ENCODE results near the gene ARHGDIA.

ARHGDIA gene

DNA sequence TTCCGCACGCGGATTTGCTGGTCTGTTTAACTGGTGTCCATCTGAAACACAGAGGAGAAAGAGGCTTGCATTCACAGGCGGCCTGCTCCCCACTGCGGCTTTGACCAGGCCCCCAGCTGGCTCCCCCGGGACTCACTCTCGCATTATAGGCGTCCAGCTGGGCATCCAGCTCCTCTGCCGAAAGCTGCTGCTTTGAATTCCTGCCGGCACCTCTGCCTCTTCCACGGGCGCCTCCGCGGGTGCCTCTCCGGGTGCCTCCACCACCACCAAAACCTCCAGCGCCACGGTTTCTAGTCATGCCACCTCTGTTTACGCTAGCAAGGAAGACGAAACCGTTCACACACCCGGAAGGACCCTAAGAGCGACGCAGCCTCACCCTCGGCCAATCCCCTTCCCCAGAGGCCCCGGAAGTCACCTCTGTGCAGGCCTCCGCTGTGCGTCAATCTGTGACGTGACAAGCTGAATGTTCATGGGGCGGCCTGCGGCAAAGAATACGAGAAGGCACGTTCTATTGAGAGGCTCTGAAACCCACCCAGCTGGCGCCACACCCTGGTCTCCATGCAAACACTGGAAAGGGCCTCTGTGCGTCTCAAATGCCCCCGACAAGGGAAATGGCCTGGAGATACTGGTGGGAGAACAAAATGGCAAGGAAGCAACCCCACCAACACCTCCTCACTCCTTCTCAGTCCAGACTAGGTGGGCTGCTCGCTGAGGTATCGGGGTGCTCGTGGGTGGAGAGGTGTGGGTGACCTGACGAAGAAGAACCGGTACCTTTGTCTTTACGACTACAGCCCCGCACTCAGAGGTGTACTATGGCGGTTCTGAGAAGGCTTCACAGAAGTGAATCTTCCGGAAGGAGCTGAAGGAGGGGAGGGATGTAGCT is 17.2 kb upstream of the ARHGDIA start:
- DNase-seq (ENCODE audit: low spot score): no peak

DNA sequence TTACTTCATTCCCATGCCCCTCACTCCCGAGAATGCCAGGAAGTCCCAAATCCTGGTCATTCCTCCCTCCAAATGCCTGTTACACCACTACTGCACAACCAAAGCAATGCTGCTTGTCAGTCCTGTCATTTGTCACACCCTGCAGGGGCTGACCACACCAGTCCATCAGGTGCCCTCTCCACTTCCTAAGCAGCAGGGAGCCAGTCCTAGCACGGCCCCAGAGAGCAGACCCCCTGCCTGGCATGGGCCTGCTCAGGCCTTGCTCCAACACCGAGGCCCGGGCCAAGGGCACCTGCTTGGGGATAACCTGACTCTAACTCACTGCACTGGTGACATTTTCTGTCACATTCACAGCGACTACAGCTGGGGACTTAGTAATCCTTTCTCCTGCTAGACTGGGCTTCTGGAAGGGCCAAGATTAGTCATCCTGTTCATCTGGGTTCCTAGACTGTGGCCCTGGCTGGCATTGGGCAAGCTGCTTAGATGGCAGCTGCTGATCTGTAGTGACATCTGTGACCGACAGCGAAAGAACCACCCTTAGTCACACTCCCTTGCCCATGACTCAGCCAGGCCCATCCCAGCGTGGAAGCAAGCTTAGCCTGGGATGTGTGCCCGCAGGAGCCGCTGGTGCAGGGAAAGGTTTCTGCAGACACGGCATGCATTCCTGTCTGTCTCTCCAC is 14.9 kb upstream of the ARHGDIA start:
- no peak for DNase-seq (ENCODE audit: low spot score)

DNA sequence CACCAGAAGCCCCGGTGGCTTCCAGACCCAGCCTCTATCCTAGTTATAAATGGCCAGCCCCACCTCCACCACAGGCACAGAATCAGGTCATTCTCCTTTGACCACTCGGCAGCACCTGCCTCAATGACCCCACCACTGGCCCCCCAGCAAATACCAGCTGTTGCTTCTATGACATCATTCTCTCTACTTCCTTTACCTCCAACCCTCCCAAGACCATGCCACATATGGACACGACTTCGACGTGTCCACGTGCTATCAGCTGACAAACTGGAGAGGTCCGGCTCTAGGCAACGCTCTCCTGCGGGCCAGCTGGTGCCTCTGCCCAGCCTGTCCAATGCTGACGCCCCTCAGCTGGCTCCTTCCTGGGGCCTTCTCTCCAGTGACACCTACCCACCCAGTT is 14.3 kb upstream of the ARHGDIA start:
- DNase-seq (ENCODE audit: low spot score): no peak

DNA sequence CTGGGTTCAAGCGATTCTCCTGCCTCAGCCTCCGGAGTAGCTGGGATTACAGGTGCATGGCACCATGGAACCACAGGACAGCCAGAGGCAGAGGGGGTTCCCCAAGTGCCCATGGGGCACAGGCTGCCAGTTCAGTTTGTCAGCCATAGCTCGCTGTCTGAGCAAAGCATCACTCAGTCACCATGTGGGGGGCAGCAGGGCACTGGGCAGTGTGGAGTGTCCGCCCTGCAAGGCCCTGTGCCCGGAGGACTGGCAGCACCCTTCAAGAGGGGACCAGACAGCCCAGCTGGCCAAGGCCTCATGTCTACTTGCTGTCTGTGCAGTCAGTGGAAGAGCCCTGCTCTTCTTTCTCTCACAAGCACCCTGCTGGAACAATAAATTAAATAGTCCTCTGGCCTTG is 13.8 kb upstream of the ARHGDIA start:
- DNase-seq (ENCODE audit: low spot score): no peak

DNA sequence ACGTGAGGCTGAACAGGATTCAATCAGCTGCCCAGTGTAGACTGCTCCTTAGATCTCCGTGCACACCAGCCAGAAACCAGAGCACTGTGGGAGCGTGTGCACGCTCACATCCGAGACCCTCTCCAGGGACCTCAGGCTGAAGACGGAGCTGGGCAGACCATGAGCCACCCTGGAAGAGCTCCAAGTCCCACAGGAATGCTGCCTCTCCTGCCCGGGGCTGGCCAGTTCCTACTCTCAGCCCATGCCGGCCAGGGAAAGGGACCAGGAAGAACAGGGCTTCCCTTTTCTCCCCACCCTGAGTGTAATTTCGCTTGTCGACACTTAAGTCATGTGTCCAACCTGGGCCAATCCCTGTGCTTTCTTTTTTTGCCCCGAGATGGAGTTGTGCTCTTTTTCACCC is 13.4 kb upstream of the ARHGDIA start:
- DNase-seq (ENCODE audit: low spot score): no peak

DNA sequence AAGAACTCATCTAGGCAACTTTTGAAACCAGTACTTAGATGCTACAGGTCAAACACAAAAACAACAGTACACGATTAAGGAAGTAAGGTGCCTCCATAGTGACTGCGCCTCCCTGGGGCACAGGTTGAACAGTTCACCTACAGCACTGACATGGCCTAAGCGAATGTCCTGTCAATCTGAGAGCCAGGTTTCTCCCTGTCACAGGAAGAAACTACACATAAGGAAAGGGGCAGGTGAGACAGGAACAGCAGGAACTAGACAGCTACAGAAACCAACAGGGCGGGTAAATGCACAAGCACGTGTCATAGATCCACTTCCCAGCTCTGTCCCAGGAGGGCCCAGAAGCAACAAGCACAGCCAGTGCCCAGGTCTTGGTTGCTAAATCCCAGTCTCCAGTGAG is 8.0 kb upstream of the ARHGDIA start:
- DNase-seq (ENCODE audit: low spot score): no peak

DNA sequence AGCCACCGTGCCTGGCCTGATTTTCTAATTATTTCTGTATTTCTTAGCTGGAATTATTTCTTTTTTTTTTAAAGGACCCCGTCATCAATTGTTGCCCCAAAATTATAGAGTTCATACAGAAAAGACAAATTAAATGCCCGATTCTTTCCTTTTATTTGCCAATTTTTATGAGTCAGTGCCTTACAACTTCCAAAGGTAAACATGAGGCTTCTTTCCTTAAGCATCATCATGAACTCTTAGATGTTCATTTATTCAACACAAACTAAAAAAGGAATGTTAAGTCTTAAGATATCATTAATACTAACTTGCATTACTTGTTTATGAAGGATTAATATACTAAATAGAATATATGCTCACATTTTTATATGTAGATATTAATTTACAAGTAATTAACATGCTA is 7.2 kb upstream of the ARHGDIA start:
- DNase-seq (ENCODE audit: low spot score): no peak

DNA sequence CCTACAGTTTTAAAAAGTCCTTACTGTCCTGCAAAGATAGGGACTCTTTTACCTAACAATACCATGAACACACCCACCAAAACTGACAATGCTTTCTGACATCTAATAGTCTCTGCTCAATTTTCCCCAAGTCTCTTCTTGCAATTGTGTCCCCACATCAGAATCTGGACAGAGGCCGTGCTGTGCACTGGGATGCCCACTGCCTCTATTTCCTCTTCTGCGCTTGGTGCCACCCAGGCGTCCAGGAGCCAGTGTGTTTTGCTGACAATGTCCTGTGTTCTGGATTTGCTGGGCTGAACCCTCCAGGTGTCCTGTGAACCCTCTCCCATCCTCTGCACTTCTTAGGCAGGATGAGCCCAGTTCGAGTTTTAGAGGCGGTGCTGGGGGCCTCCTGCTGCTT is 6.4 kb upstream of the ARHGDIA start:
- no peak for DNase-seq (ENCODE audit: low spot score)

DNA sequence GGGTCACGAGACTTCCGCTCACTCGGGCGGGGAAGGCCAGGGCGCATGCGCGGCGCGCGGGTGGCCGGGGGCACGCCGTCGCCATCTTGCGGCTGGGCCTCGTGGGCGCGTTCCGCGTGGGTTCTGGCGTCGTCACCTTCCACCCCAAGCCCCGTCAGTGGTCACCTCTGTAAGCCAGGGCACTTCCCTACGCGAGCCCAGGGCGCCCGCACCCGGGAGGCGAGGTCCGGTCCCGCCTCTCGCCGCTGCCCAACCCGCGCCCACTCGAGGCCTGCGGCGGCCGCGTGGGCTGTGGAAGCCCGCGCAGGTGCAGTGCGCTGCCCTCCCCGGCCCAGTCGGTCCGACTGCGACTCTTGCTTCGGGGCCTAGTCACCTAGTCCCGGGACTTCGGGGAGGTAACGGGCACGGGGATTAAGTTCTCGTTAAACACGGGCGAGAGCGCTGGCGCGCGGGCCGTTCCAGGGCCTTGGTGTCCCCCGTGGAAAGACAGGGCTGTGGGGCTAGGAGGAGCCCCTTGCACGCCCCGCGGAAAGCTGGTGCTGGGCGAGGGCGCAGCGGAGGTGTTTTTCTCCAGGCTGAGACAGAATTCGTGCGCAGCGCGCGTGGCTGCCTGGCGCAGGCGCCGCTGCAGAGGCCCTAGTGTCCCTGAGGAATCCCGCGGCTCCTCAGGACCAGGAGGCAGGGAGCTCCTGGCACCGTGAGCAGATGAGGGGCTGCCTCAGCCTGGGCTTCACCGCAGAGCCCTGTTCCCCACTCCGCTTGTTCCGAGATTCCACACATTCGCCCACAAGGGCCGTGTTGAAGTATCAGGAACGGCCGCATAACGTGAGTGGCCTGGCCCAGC is 472 bp upstream of the ARHGDIA start:
- DNase-seq (ENCODE audit: low spot score): peak; percentile 90

DNA sequence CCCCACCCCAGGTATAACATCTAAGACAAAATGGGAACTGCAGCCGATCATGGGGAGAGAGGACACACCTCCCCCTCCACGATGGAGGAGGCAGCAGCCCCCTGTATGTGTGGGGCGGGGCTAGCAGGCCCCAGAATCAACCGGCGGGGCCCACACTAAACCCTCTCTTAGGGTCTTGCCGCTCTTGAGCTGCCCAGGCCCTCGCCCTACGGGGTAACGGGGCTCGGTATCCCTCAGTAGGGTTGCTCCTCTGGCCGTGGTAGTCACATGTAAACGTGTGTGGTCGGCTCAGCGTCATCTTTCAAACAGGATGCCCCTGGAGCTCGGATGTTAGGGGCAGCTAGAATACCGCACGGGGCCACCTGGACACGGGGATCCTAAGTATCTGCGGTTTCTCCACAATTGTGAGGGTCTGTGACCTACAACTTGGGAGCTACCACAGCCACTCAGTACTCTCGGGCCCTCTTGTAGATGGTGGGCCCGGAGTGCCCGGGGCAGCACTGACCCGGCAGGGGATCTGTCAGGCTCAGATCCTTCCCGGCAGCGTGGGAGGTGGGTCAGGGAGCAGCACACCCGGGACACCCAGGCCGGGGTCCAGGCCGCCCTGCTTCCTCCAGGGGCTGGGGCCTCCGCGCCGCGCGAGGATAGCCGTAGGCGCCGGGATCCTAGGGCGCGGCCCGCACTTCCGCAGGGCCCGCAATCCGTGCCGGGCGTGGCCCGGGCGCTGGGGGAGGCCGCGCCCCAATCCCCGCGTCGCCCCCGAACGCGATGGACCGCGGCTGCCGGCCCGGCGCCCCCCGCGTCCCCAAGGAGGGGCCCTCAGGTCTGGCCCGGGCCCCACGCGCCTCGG is 781 bp downstream of the ARHGDIA start:
- DNase-seq (ENCODE audit: low spot score): no peak

DNA sequence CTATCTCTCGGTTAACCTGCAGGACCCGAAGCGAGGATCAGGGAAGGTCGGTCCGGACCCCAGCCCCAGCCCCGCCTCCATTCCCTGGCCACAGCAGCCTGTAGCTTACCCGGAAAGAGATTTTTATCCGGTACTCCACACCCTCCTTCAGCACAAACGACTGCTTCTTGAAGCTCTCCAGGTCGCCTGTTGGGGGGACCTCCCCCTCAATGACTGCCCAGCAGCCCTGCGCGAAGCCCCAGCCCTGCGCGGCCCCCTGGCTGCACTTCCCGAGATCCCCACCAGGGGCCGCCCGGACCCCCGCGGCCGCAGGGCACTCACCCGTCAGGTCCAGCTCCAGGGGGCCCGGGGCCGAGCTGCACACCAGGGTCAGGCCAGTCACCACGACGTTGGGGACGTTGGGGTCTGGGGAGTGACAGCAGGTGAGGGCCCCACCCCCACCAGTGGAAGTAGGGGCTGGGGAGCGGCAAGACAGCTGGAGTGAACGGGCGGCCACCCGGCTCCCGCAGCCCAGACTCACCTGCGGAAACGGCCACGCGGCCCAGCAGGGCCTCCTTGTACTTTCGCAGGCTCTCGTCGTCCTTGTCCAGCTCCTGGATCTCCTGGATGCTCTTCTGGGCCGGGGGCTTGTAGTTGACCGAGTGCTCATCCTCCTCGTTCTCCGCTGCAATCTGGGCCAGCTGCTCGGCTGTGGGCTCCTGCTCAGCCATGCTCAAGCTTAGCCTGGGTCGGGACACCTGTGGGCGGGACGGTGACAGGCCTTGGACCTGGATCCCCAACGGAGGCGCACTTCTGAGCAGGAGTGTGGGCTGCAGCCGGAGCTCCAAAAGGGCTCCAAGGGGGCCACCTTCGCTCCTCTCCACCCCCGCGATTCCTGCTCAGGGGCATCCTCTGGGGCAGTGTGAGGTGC is 1.7 kb downstream of the ARHGDIA start:
- no peak for DNase-seq (ENCODE audit: low spot score)

DNA sequence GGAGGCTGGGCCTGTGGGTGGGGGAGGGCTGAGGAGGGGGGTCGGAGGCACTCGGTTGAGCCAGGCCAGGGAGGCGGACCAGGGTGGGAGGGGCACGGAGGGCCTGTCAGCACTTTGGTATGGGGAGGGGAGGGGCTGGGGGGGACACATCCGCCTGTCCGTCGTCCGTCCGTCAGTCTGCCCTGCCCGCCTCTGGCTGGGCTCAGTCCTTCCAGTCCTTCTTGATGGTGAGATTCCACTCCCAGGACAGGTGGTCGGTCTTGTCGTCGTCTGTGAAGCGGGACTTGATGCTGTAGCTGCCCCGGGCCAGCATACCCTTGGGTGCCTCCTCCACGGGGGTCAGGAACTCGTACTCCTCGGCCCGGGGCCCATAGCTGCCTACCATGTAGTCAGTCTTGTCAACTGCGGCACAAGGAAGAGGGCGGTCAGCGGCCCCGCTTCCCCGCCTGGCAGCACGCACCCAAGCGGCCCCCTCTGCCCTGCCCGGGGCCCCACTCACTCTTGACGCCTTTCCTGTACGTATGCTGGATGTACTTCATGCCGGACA is 2.4 kb downstream of the ARHGDIA start:
- DNase-seq (ENCODE audit: low spot score): no peak

DNA sequence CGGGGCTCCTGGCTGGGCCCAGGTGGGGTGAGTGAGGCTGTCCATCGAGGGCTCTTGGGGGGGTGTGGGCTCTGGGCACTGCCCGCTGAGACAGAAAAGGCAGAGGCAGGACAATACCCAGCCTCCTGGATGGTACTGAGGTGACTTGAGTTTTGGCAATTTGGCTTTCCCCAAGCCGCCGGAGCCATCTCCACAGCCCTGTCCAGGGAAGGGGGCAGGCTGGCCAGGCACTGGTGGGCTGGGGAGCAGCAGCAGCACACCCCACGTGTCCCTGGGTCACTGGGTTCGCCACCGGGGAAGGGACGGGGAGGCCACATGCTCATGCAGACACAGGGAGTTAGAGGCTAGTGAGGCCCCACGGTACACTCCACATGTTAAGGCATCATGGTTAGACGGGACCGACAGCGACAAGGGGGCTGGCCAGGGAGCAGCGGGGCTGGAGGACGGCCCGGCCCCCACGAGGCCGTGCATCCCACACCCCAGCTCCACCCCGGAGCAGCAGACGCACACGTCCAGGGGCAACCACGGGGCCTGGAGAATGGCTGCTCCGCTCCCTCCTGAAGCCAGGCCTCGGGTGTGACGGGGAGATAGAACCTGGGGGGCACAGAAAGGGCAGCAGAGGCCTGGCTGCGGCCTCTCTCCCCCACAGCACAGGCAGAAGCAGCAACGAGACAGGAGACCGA is 3.0 kb downstream of the ARHGDIA start:
- DNase-seq (ENCODE audit: low spot score): no peak

DNA sequence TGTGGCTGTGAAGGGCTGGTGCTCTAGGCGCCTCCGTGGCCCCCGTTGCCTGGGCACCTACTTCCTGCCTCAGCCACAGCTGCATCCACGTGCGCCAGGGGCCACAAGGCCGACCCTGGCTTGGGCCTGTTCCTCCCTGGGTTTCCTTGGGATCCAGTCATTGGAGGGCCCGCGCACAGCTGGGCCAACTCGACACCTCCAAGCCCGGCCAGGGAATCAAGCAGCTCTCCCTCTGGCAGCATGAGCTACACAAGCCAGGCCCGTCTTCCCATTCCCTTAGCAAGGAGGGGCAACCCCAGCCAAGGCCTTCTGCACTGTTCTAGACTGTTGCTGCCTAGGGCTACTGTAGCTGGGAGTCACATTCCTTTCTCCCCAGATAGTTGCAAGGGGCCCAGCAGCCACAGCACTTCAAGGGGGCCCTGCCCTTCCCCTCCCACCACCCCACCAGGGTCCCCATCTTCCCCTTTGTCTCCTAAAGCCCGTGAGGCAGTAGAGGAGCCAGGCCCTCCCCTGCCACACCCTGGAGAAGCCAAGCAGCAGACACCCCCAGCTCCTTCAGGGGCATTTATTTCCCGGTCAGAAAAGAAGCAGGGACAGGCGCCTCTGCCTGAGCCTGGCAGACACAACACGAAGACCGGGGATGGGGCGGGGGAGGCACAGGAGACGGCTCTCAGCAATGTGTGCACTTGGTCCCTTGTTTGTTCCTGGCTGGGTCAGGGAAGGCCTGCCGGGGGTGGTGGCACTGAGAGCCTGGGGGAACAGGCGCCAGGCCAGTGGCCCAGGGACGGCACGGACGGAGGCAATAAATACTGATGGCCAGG is 3.8 kb downstream of the ARHGDIA start:
- DNase-seq (ENCODE audit: low spot score): no peak

DNA sequence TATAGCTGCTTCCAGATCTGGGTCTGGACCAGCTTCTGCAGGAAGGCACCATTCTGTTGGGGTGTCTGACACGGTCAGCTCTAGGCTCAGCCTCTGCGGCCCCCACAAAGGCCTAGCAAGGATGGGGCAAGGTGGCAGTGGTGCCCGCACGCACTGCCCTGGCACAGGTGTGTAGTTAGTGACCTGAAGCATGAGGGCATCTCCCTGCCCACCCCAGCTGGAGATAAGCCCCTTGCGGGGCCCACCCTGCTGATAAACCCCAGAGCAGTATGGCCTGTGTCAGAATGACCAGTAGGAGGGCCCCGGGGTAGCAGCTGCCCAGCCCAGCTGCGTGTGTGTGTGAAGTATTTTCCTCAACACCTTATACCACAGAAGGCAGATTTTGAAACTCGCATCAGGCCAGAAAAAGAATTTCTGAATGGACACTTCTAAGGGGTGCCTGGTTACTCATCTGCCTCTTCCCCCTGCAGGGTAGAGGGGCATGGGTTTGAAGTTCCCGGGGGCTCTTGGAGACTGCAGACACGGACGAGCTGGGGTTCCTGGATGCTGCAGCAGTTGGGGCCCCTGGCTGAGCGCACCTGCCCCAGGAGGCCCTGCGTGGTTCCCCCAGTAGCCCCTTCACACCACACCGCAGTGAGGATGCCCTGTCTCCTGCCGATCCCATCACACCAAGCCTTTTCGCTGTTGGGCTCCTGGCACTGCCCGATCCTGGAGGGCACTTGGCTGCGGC is 4.5 kb downstream of the ARHGDIA start:
- no peak for DNase-seq (ENCODE audit: low spot score)

DNA sequence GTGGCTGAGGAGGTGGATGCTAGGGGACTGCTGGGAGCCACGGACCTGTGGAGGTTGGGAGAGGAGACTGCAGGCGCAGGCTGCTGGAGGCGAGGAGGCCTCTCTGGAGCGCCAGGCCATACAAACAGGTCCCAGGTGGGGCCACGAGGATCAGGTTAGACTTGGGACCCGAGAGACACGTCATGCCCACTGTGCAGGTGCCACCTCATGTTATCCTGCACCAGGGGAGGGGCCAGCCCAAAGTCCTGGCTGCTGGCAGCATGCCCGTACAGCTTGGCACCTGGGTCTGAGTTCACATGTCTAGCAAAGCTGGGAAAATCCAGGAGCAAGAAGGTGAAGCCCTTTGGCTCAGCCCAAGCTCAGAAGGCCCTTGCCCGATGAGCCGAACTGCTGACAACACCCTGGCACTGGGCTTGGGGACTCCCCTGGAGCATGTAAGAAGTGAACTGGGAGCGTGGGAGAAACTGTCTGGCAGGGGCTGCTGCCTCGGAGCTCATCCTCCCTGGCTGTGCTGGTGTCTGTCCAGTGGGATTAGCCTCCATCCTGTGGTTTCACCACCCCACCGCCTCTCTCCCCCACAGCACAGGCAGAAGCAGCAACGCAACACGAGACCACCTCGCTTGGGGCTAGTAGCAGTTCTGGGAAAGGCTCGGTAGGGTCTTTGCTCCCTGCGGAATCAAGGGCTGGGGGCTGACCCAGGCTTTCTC is 5.3 kb downstream of the ARHGDIA start:
- no peak for DNase-seq (ENCODE audit: low spot score)

DNA sequence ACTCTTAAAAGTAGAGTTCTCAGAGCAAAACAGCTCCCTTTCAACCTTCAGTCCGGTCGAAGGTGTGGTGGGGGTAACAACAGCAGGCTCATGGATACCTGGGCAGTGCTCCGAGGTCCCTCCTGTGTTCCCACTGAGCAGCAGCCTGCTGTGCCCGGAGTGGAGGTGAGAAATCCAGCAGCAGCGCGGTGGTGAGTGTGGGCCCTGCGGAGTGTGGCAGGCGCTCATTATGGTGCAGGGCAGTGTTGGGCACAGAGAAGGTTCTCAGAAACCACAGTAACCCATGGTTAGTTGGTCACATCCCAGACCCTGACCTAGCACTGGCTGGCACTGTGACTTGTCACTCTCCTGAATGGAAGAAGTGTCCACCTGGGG is 5.8 kb downstream of the ARHGDIA start:
- DNase-seq (ENCODE audit: low spot score): no peak

All from COLO829 (cell line).